GM21381 (cell line): ENCODE results near the gene DONSON.
A peak's percentile ranks its signal among the peaks of the same experiment; 100 is the strongest.

ENCODE experiments used
- ATAC-seq: cut with Tn5 transposase; IDR thresholded peaks from one replicate; pipeline ENCODE4 v1.9.1; 2021; ENCODE audit warnings: mild to moderate bottlenecking, moderate library complexity; ENCODE audit not compliant: unreplicated experiment

Gene DONSON

DNA sequence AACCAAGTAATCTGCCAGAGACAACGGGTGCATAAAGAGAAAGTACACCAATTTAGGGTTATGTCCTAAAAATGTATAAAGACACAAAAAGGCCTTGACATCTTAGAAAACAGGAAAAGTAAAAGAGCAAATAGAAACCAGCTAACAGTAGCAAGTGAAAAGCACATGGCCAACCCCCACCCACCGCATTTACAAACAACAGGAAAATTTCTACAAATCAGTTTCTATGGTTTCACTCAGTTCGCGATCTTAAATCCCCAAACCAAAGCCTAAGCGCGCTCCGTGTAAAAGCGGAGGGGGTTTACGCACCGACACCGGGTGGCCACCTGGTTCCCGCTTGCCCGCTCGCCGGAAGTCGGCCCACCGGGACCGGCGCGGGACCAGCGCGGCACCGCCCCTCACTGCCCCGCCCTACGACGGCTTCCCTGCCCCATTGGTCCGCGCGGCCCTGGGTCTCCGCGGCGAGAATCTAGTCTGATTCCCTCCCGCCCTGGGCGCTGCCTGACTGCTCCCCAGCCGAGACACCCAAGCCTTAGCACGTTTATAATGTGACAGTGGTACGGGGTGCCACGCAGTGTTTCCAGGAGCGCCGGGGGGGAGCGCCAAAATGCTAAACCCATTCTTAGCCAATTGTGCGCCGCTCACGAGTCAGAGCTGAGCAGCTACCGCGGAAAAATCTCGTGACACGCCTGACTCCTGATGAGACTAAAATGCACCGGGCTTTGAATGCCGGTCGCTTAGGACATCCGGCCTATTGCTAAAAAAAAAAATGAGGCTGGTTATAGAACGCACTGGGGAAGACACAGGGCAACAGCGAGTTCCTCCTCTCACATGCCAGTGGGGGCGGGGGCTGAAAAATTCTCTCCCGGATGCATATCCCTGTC lies 46.5 kb downstream of the DONSON start, which contains the start of gene GART:
Gene GART, minus strand, starts transcription at position 362 of the 884 bp plus-strand sequence. CDS start 2,802 bp downstream, outside the sequence.
- ATAC-seq: peak; percentile 50

DNA sequence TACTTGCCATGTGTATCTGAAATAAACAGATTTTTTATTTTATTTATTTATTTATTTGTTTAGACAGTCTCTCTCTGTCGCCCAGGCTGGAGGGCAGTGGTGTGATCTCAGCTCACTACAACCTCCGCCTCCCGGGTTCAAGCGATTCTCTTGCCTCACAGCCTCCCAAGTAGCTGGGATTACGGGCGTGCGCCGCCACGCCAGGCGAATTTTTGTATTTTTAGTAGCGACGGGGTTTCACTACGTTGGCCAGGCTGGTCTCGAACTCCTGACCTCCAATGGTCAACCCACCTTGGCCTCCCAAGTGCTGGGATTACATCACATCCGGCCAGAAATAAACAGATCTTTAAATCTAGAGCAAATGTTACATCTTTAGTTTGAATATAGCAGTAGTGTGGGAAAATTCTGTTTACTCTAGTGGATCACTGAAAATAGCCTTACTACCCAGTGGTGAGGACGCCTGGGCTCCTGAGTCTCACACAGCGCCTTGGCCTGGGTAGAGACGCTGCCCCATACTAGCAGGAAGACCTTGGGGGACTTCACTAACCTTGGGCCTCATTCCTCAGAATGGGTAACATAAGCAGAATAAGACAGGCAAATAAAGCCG lies 47.3 kb downstream of the DONSON start:
- ATAC-seq: no peak

DNA sequence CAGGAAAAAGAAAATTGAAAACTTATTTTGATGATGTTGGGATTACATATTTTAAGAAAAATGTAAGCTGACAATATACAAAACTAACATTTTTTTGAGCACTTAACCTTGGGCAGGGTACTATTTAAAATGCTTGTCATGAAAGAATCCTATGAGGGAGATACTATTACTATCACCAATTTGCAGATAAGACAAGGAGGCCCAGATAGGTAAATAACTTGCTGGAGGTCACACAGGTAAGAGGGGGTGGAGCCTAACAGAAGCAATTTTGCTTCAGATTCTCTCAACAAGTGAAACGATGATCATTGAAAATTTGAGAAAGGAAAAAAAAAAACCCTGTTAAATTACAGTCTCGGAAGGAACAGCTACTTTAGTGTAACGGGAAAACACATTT lies 47.8 kb downstream of the DONSON start:
- no peak for ATAC-seq

DNA sequence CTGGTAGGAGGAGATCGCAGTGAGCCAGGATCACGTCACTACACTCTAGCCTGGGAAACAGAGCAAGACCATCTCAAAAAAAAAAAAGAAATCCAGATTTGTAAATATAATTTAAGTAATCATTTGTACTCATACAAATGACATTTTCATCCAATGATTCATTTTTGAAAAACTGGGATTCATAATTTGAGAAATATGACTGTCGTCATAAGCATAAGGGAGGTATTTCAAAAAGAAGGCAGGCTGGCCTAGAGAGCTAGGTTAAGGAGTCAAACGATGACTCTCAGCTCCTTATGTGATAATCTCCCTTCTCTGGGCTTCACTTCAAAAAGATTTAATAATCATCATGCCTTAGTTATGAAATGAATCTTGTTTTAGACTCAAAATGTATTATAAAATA lies 48.9 kb downstream of the DONSON start:
- no peak for ATAC-seq

DNA sequence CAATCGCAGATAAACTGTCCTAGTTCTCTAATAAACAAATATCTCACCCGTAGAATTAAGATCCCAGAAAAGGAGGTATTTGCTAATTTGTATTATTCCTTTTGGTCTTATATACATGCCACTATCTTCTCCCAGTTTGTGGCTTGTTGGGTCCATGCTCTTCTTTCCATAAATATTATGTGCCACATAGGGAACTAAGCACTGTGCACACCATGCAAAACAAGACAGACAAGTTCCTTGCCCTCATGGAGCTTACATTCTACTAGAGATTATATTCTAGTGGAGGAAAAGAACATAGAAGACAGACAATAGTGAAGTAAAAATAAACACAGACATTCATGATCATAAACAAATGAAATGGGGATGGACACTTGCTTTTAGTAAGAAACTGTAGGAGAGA lies 51.3 kb downstream of the DONSON start:
- no peak for ATAC-seq

DNA sequence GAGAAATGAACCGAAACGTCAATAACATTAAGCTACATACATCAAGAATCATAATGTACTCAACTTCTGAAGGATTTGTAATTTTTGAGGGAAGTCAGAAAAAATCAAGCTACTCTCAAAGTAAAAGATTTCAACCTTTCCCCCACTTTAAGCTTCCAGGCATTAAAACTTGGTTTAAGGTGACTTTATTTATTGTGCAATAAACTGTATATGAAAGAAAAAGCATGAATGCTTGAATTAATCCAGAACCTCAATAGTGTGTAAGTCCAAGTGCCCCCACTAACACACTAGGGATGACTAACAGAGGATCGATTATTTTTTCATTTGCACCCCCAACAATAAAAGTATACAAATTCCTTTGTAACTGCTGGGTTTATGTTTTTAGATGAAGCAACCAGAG lies 57.5 kb downstream of the DONSON start:
- ATAC-seq: no peak
